RWPE1 (cell line): ENCODE measurements around the gene PIAS3.
"Not testable (repeated sequence)": the region's sequence is repeated elsewhere in the genome, so short reads cannot be mapped to it uniquely, and the experiment has no call there.

Experiments
- CTCF ChIA-PET: fragments of 350-600 bp; sonication (Branson Sonifier 250); formaldehyde crosslinking; extraction: SDS; loops from one replicate; lab custom pipeline; 2021; lab: Yijun Ruan, JAX
- POLR2A ChIA-PET: fragments of 400-600 bp; formaldehyde crosslinking; extraction: SDS; loops from one replicate; lab custom pipeline; 2020; ENCODE audit warnings: antibody characterized with exemption; ENCODE audit not compliant: low non-redundant PET; lab: Yijun Ruan, JAX
- DNase-seq: peaks from one replicate; pipeline ENCODE4 v3.0.0; 2012; ENCODE audit warnings: low spot score
- H3K27ac ChIP-seq: fragments of 450-650 bp; 2 replicates; pipeline ENCODE4 v1.5.1; 2017
- TF ChIP-seq, protein P1 (sequence below): fragments of 450-650 bp; conservative IDR thresholded peaks from 2 replicates; pipeline ENCODE4 v1.5.1; 2017; ENCODE audit warnings: low read depth, mild to moderate bottlenecking

The PIAS3 gene

DNA sequence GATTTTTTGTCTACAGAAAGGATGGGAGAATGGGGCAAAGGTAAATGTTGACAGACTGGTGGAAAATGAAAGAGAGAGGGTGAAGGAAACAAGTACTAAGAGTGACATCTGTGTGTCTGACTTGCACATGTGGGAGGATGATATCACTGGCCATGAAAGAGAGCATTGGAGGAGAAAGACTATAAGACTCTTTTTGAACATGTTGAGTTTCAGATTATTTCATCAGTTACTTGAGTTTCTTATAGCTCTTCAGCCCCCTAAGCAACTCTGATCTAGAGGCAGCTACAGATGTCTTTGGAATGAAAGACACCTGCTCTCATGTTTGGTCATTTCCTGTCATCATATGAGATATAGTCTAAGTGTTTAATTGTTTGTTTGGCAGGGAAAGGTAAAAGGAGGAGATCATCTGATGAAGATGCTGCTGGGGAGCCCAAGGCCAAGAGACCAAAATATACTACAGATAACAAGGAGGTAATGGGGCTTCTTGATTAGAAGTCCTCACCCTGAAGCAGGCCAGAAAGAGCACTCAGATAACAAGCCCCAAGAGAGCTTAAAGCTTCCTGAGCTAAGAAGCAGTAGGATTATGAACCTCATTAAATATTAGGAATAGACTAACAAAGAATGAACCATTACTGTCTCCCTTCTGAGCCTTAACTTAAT lies 30.4 kb downstream of the PIAS3 start:
- no peak for DNase-seq
- no peak overlapping the region for H3K27ac ChIP-seq
- CTCF ChIA-PET, result interaction anchor here (0.6 to 2.1 kb wide), 2 partner anchors 17 to 77 kb away, joined by 5 to 8 read pairs; partner anchors contain the start of gene NUDT17
- POLR2A ChIA-PET, result no interaction called here
- TF ChIP-seq, protein P1, sequence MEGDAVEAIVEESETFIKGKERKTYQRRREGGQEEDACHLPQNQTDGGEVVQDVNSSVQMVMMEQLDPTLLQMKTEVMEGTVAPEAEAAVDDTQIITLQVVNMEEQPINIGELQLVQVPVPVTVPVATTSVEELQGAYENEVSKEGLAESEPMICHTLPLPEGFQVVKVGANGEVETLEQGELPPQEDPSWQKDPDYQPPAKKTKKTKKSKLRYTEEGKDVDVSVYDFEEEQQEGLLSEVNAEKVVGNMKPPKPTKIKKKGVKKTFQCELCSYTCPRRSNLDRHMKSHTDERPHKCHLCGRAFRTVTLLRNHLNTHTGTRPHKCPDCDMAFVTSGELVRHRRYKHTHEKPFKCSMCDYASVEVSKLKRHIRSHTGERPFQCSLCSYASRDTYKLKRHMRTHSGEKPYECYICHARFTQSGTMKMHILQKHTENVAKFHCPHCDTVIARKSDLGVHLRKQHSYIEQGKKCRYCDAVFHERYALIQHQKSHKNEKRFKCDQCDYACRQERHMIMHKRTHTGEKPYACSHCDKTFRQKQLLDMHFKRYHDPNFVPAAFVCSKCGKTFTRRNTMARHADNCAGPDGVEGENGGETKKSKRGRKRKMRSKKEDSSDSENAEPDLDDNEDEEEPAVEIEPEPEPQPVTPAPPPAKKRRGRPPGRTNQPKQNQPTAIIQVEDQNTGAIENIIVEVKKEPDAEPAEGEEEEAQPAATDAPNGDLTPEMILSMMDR, result no peak

DNA sequence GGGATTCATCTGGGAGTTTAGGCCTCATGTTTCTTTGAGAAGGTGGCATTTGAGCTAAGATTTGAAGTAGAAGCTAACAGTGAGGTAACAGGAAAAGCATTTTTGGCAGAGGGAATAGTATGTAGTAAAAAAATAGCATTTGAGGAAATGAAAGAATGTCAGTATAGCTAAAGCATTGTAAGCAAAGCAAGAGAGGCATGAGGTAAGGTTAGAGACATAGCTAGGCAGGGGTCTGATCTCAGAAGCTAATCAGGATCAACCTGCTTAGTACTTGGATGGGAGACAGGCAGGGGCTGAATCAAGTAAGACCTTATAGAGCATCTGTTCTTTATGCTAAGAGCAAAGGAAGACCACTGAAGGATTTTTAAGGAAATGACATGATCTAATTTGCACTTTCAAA lies 30.9 kb downstream of the PIAS3 start:
- ChIA-PET CTCF (interaction anchor here (0.6 to 2.1 kb wide), 2 partner anchors 17 to 77 kb away, joined by 5 to 8 read pairs; partner anchors contain the start of gene NUDT17), POLR2A (no interaction called here)
- DNase-seq, result no peak
- TF ChIP-seq, protein P1, result no peak
- H3K27ac ChIP-seq, result no peak overlapping the region

DNA sequence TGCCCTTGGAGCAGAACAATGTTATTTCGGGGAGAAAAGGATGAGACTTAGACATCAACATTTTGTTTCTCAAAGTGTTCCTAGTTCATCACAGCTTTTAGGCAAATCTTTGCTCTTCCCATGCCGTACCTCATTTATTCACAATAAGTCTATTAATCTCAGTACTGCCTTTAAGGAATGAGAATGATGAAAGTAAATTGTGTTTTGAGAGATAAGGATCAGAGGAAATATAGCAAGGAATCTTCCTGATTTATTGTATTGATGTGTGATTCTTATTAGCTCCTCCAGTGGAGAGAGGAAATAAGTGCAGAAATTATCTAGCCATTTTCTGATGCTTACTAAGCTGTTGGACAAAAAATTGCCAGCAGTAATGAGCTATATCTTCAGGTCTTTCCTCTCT lies 32.9 kb downstream of the PIAS3 start:
- ChIA-PET POLR2A (no interaction called here), CTCF (interaction anchor here (1.6 kb wide), 1 partner anchor 19 kb away, joined by 10 read pairs; the partner anchor contains the start of gene NUDT17)
- no peak overlapping the region for H3K27ac ChIP-seq
- TF ChIP-seq, protein P1, result no peak
- DNase-seq, result no peak

DNA sequence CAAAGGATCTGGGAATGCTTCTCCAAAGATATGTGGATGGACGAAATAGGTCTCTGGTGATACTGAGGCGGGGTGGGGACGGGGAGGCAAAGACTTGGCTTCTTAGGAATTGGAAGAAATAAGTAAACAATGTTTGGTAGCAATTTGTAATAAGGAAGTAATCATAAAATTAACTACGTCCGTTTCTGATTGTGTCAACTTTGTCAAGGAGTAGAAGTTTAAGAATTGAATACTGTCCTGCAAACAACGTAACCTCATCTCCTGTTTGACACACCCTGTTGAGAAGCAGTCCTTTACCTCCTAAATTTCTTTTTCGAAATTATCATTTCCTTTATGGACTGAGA lies 34.4 kb downstream of the PIAS3 start:
- ChIA-PET CTCF (interaction anchor here (1.4 kb wide), 1 partner anchor 21 kb away, joined by 7 read pairs; the partner anchor contains the start of gene NUDT17), POLR2A (no interaction called here)
- peak; percentile 20 for DNase-seq
- TF ChIP-seq, protein P1, result no peak
- H3K27ac ChIP-seq, result peak overlapping the region; percentile 94

DNA sequence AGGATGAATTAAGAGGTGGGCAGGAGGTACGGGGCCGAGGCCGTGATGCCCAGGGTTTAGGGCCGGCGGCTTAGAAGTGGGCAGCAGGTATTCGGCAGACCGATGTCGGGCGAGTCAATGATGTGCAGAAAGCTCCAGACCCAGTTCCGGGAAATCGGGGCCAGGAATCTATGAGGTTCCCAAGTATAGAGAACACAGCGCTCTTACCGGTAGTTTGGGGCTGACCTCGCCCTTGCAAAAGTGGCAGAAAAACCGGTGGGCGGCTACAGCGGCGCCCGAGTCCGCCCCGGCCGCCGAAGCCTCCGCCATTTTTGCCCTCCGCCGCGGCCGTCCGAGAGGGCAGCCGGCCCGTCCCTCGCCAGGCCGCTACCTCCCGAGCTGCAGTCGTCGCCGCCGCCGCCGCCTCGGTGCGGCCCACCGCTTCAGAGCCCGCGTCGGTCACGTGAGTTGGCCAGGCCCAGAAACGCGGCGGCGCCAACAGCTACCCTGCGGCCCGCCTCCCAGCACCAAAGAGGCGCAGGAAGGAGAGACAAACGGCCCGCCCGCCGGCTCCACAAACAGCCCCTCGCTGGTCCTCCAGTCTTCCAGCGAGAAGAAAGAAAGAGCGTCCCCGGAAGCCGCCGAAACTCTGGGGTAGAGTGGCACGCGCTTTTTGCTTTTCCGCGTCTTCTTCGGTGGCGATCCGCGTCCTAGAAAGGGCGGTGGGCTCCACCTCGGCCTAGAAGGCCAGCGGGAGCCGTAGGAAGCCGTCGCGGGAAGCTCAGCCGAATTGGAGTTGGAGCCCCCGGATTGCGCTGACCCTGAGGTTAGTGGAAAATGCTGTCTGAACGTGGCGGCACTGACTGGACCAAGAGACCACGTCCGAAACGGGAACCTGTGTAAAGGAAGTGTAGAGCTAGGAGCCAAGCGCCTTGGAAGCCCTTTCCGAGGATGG lies 35.0 kb downstream of the PIAS3 start, which contains the start of the genes POLR3C and RNF115:
TSS of gene POLR3C (plus strand) at position 636 of the 934 bp plus-strand sequence. CDS start 1,577 bp downstream, outside the sequence.
TSS of gene RNF115 (minus strand) at position 531 of the 934 bp plus-strand sequence. CDS start at position 309, 222 bp downstream.
- CTCF ChIA-PET, result interaction anchor here (0.5 to 1.4 kb wide), 4 partner anchors 21 to 171 kb away, joined by 3 to 7 read pairs (median 4); partner anchors contain the start of gene NUDT17
- POLR2A ChIA-PET, result interaction anchor here (0.7 kb wide), 1 partner anchor 11 kb away, joined by 5 read pairs; no protein-coding TSS in a partner anchor
- peak; percentile 90 for DNase-seq
- TF ChIP-seq, protein P1, result no peak
- peak within 1 kb of the TSS; percentile 94 for H3K27ac ChIP-seq

DNA sequence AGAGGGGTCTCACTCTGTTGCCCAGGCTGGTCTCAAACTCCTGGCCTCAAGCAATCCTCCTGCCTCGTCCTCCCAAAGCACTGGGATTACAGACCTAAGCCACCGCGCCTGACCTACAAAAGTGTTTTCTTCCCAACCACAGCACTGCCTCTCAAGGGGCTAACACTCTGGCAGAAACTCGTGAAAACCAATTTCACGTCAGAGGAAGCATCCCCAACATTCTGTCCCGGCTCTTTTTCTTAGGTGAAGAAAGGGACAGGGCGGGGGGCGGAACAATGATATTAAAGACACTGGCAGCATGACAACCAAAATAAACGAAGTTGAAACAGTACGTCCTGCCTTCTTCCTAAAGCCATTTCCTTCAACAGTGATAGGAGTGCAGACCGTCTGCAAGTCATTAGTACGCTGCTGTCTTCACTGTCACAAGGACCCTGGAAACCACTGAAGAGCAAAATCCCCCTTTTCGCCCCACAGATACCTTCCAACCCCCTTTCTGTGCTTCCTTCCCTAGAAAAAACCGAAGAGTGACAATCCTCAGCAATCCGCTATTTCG lies 36.0 kb downstream of the PIAS3 start:
- POLR2A ChIA-PET, H3K27ac ChIP-seq, CTCF ChIA-PET, DNase-seq: not testable (repeated sequence)

DNA sequence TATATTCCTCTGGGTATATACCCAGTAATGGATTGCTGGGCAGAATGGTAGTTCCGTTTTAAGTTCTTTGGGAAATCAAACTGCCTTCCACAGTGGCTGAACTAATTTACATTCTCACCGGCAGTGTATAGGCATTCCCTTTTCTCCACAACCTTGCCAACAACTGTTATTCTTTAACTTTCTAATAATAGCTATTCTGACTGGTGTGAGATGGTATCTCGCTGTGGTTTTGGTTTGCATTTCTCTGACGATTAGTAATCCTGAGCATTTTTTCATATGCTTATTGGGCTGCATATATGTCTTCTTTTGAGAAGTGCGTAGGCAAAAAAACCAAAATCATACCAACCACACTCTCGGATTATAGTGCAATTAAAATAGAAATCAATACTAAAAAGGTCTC lies 40.8 kb downstream of the PIAS3 start:
- DNase-seq, H3K27ac ChIP-seq, CTCF ChIA-PET, POLR2A ChIA-PET: not testable (repeated sequence)

DNA sequence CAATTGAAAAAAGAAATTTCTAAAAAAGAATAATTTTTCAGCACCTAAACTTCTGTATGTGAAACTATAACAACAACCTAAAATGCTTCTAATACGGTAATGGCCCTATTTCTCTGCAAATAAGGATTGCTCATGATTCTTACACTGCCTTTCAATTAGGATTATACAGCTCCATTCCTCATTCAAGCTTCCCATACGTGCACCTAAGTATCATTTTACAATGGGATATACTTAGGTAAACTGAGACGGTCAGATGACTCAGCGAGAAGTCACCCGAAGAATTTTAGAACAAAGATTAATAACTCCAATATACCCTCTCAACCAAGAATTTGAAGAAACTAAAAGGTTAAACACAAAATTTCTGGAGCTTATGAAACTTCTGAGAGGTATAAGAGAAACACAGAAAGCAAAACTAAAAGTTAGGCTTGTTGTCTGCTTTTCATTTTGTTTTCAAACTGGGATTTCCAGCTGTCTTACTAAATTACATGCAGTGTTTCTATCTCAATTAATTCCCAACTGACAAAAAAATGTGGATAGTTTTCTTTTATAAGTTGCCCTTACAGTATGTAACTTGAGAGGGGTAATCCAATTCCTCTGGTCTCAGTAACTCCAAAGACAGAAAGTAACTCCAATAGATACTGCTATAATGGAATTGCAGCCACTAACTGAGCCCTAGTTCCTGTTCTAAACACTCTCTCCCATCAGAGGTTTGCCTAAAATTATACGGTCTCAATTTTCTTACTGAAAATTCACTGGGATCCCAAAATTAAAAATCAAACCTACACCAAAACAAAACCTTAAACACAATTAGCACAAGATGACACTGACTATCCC lies 45.7 kb downstream of the PIAS3 start:
- POLR2A ChIA-PET, CTCF ChIA-PET, DNase-seq, H3K27ac ChIP-seq: not testable (repeated sequence)
